MM.1S (cell line): Measurements from ENCODE around the gene DPAGT1.

Experiments used
- DNase-seq: peaks from one replicate; pipeline ENCODE4 v3.0.0-alpha.2; 2015
- H2AFZ ChIP-seq: fragments of 300-600 bp; sonication (generic); 2 replicates; pipeline ENCODE4 v1.6.0; 2016; ENCODE audit warnings: antibody characterized with exemption, low read length
- H3F3A ChIP-seq: fragments of 300-600 bp; sonication (generic); 2 replicates; pipeline ENCODE4 v1.6.1; 2016; ENCODE audit warnings: mild to moderate bottlenecking, antibody characterized with exemption, low read length, moderate library complexity, mixed read lengths; ENCODE audit not compliant: insufficient read depth
- H3K27ac ChIP-seq: fragments of 300-600 bp; sonication (generic); 2 replicates; pipeline ENCODE4 v1.5.1; 2016; ENCODE audit warnings: mild to moderate bottlenecking, low read length
- H3K27me3 ChIP-seq: fragments of 300-600 bp; sonication (generic); replicated peaks from 2 replicates; pipeline ENCODE4 v1.6.0; 2016; ENCODE audit warnings: low read length; ENCODE audit not compliant: insufficient read depth
- H3K36me3 ChIP-seq: fragments of 300-600 bp; sonication (generic); replicated peaks from 2 replicates; pipeline ENCODE4 v1.6.1; 2016; ENCODE audit warnings: mild to moderate bottlenecking, low read length, mixed read lengths; ENCODE audit not compliant: insufficient read depth
- H3K4me1 ChIP-seq: fragments of 300-600 bp; sonication (generic); 2 replicates; pipeline ENCODE4 v1.6.1; 2016; ENCODE audit warnings: low read length, mixed read lengths
- H3K4me2 ChIP-seq: fragments of 300-600 bp; sonication (generic); 2 replicates; pipeline ENCODE4 v1.6.0; 2016; ENCODE audit warnings: low read depth, low read length
- H3K4me3 ChIP-seq: fragments of 300-600 bp; sonication (generic); 2 replicates; pipeline ENCODE4 v1.5.1; 2016; ENCODE audit warnings: low read length, mixed read lengths
- H3K79me2 ChIP-seq: fragments of 300-600 bp; sonication (generic); 2 replicates; pipeline ENCODE4 v1.6.1; 2016; ENCODE audit warnings: mixed run types, low read length, mixed read lengths
- H3K9ac ChIP-seq: fragments of 300-600 bp; sonication (generic); 2 replicates; pipeline ENCODE4 v1.6.1; 2016; ENCODE audit warnings: low read length, mixed read lengths
- H3K9me2 ChIP-seq: fragments of 300-600 bp; sonication (generic); replicated peaks from 2 replicates; pipeline ENCODE4 v1.6.1; 2016; ENCODE audit warnings: mild to moderate bottlenecking, low read length, mixed read lengths; ENCODE audit not compliant: insufficient read depth
- H3K9me3 ChIP-seq: fragments of 300-600 bp; sonication (generic); replicated peaks from 2 replicates; pipeline ENCODE4 v1.6.1; 2016; ENCODE audit warnings: mild to moderate bottlenecking, low read length, mixed read lengths; ENCODE audit not compliant: insufficient read depth
- H4K20me1 ChIP-seq: fragments of 300-600 bp; sonication (generic); 2 replicates; pipeline ENCODE4 v1.6.1; 2016; ENCODE audit warnings: mild to moderate bottlenecking, low read length, moderate library complexity, mixed read lengths; ENCODE audit not compliant: insufficient read depth
- EZH2 ChIP-seq: fragments of 300-600 bp; sonication (generic); optimal IDR thresholded peaks from 2 replicates; pipeline ENCODE3; 2017; ENCODE audit warnings: low read depth, mild to moderate bottlenecking, antibody characterized with exemption, low read length, mixed read lengths
- EZH2phosphoT487 ChIP-seq: fragments of 300-600 bp; sonication (generic); IDR thresholded peaks from 2 replicates; pipeline ENCODE4 v1.6.1; 2018; ENCODE audit warnings: antibody characterized with exemption, low read length
- TF ChIP-seq, protein P1 (sequence below): fragments of 300-600 bp; sonication (generic); IDR thresholded peaks from 2 replicates; pipeline ENCODE4 v1.5.1; 2016; ENCODE audit warnings: antibody characterized with exemption, low read length, mixed read lengths

The DPAGT1 gene

DNA sequence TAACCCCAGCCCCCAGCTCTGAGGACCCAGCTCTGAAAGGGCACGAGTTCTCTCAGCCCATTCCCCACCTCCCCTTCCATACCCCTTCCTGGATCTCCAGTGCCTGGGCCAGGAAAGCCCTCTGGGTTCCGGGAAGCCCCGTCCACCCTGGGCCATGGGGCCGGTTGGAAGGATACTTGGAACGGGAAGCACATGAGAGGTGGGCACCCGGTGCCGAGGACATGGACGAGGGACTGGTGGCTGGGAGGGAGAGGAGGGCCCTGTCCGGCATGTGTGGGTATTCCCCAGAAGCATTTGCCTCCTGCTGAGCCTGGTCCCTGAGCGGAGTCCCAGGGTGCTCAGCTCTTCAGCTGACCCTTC lies 14.6 kb upstream of the DPAGT1 start:
- DNase-seq = no peak
- Histone ChIP-seq H3K9me2 (no peaks in the 10 kb centered on the region), H3K36me3 (peaks cover 9% of the 10 kb centered on the region; the same call in 1 of the 2 replicates), H2AFZ (no peak overlapping the region), H3K9me3 (no peaks in the 10 kb centered on the region), H3F3A (peaks cover 12% of the 10 kb centered on the region; the same call in 1 of the 2 replicates), H3K79me2 (no peaks in the 10 kb centered on the region), H3K27me3 (no peaks in the 10 kb centered on the region), H4K20me1 (no peaks in the 10 kb centered on the region), H3K4me1 (peaks cover 6% of the 10 kb centered on the region; the same call in 1 of the 2 replicates), H3K4me3 (no peak overlapping the region), H3K9ac (no peak overlapping the region), H3K27ac (no peak overlapping the region), H3K4me2 (no peak overlapping the region)
- TF ChIP-seq, protein P1, sequence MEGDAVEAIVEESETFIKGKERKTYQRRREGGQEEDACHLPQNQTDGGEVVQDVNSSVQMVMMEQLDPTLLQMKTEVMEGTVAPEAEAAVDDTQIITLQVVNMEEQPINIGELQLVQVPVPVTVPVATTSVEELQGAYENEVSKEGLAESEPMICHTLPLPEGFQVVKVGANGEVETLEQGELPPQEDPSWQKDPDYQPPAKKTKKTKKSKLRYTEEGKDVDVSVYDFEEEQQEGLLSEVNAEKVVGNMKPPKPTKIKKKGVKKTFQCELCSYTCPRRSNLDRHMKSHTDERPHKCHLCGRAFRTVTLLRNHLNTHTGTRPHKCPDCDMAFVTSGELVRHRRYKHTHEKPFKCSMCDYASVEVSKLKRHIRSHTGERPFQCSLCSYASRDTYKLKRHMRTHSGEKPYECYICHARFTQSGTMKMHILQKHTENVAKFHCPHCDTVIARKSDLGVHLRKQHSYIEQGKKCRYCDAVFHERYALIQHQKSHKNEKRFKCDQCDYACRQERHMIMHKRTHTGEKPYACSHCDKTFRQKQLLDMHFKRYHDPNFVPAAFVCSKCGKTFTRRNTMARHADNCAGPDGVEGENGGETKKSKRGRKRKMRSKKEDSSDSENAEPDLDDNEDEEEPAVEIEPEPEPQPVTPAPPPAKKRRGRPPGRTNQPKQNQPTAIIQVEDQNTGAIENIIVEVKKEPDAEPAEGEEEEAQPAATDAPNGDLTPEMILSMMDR = no peak
- TF ChIP-seq EZH2 = no peak
- no peak for TF ChIP-seq EZH2phosphoT487

GRCh38 chr11:119115484-119116234 lies 14.0 kb upstream of the DPAGT1 start:
- H3F3A ChIP-seq = peaks cover 10% of the 10 kb centered on the region; the same call in 1 of the 2 replicates
- H3K9me2 ChIP-seq = no peaks in the 10 kb centered on the region
- H3K27ac ChIP-seq = no peak overlapping the region
- no peak overlapping the region for H3K4me2 ChIP-seq
- peaks cover 9% of the 10 kb centered on the region; the same call in 1 of the 2 replicates for H3K36me3 ChIP-seq
- H3K79me2 ChIP-seq = peaks cover 4% of the 10 kb centered on the region; the same call in 1 of the 2 replicates
- no peak overlapping the region for H3K4me3 ChIP-seq
- H3K27me3 ChIP-seq = no peaks in the 10 kb centered on the region
- H3K9me3 ChIP-seq = no peaks in the 10 kb centered on the region
- H2AFZ ChIP-seq = no peak overlapping the region
- no peaks in the 10 kb centered on the region for H4K20me1 ChIP-seq
- TF ChIP-seq, protein P1 = no peak
- no peak for TF ChIP-seq EZH2phosphoT487
- no peak for TF ChIP-seq EZH2
- no peak for DNase-seq
- peaks cover 5% of the 10 kb centered on the region; the same call in 1 of the 2 replicates for H3K4me1 ChIP-seq
- no peak overlapping the region for H3K9ac ChIP-seq

- TF ChIP-seq, protein P1 = no peak
- TF ChIP-seq EZH2 = no peak
- TF ChIP-seq EZH2phosphoT487 = no peak
- peaks cover 17% of the 10 kb centered on the region for H3K79me2 ChIP-seq
- H4K20me1 ChIP-seq = no peaks in the 10 kb centered on the region
- no peaks in the 10 kb centered on the region for H3K9me2 ChIP-seq
- H3K4me3 ChIP-seq = no peak overlapping the region
- H2AFZ ChIP-seq = no peak overlapping the region
- peaks cover 9% of the 10 kb centered on the region; the same call in 1 of the 2 replicates for H3K36me3 ChIP-seq
- no peaks in the 10 kb centered on the region for H3K27me3 ChIP-seq
- no peaks in the 10 kb centered on the region for H3K4me1 ChIP-seq
- no peak for DNase-seq
- no peaks in the 10 kb centered on the region for H3K9me3 ChIP-seq
- H3K4me2 ChIP-seq = no peak overlapping the region
- no peak overlapping the region for H3K9ac ChIP-seq
- 0 out of 2 replicates have a peak, but pooled peaks cover 5% of the 10 kb centered on the region for H3F3A ChIP-seq
- H3K27ac ChIP-seq = no peak overlapping the region
Observed at GRCh38 chr11:119114351-119114750, 12.7 kb upstream of the DPAGT1 start.
